SU-DHL-6 (cell line): ENCODE data around the gene PFN4.

Source experiments
- CTCF ChIP-seq: fragments of 200-600 bp; sonication (generic); IDR thresholded peaks from one replicate; pipeline ENCODE4 v1.5.1; 2017; ENCODE audit warnings: antibody characterized with exemption, mild to moderate bottlenecking, low read length, moderate library complexity; ENCODE audit not compliant: insufficient read depth, poor library complexity, severe bottlenecking
- EZH2phosphoT487 ChIP-seq: fragments of 200-600 bp; sonication (generic), shearing (Covaris generic); conservative IDR thresholded peaks from 2 replicates; pipeline ENCODE4 v1.6.1; 2018; ENCODE audit warnings: mild to moderate bottlenecking, antibody characterized with exemption, low read length, moderate library complexity, mixed read lengths

DNA sequence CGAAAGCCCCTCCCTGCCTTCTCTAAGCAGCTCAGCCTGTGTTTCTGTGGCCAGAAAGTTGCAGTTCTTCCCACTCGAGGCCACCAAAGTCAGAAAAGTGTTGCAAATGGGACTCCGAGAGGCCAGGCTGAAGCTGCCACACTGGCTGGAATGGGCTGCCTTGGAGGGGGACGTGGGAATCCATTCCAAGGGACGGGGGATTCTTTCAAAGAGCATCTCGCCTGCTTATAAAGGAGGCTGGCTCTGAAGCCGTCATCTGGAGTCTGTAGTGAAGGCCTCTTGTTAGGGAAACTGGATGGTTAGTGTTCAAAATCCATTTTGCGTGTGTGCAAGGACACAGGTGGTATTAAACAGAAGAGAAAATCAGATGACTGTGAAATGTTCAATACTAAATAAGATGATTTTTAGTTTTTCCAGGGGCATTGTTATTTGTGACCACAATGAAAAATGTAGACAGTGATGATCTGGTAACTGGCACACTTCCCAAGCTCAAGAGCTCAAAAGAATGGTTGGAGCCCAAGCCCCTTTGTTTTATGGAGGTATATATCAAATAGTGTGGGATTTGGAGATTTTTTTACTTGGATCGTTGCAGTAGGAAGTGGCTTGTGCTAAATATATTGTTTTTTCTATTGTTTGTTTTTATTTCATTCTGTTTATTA lies 917 bp upstream of the PFN4 start:
- no peak for TF ChIP-seq CTCF
- no peak for TF ChIP-seq EZH2phosphoT487
